Natural killer cell (primary cell): Measurements from ENCODE around the gene HAAO. TPM values are rescaled to one million over a fixed set of nuclear protein-coding genes. Genes with fewer than 3 reads are reported as not detected.

Experiments used
- ATAC-seq, 3 donors: fragments of 150-1000 bp in 2 of 3; fragments of 200-7000 bp in 1 of 3; cut with Tn5 transposase; 1 replicate in 1 of 3; 2 replicates in 2 of 3; pipeline ENCODE4 v1.10.0; 2021; ENCODE audit warnings: mild to moderate bottlenecking in 2 of 3, moderate library complexity in 2 of 3
- DNase-seq, 2 donors: peaks; one replicate each; pipeline versions ENCODE4 v3.0.0 to v3.0.0-alpha.2; 2013 to 2021; ENCODE audit warnings: mixed read lengths in 1 of 2
- H3K27ac ChIP-seq: one replicate; pipeline ENCODE4 v1.5.1; 2013; ENCODE audit warnings: mild to moderate bottlenecking, low read length
- H3K27me3 ChIP-seq: one replicate; pipeline ENCODE4 v1.6.1; 2013; ENCODE audit warnings: low read length; ENCODE audit not compliant: control insufficient read depth, insufficient read depth
- H3K36me3 ChIP-seq: one replicate; pipeline ENCODE4 v1.6.1; 2013; ENCODE audit warnings: low read length; ENCODE audit not compliant: control insufficient read depth, insufficient read depth
- H3K4me1 ChIP-seq: one replicate; pipeline ENCODE4 v1.6.1; 2013; ENCODE audit warnings: low read length; ENCODE audit not compliant: control insufficient read depth, insufficient read depth
- H3K4me3 ChIP-seq: one replicate; pipeline ENCODE4 v1.5.1; 2013; ENCODE audit warnings: low read length
- H3K9me3 ChIP-seq: one replicate; pipeline ENCODE4 v1.6.1; 2013; ENCODE audit warnings: low read length; ENCODE audit not compliant: control insufficient read depth, insufficient read depth
- H3K27ac Mint-ChIP-seq, 2 donors: one replicate each; pipeline ENCODE4 v1.8.0; 2022; ENCODE audit warnings: mild to moderate bottlenecking in 2 of 2, mixed read lengths in 2 of 2, moderate library complexity in 1 of 2
- H3K27me3 Mint-ChIP-seq, 2 donors: one replicate each; pipeline ENCODE4 v1.8.0; 2022; ENCODE audit warnings: low read depth in 2 of 2, mixed read lengths in 2 of 2
- H3K36me3 Mint-ChIP-seq: one replicate; pipeline ENCODE4 v1.8.0; 2022; ENCODE audit warnings: mixed read lengths
- H3K4me1 Mint-ChIP-seq, 2 donors: one replicate each; pipeline ENCODE4 v1.8.0; 2022; ENCODE audit warnings: mixed read lengths in 2 of 2
- H3K4me3 Mint-ChIP-seq: one replicate; pipeline ENCODE4 v1.8.0; 2022; ENCODE audit warnings: mild to moderate bottlenecking, moderate library complexity, mixed read lengths
- H3K9me3 Mint-ChIP-seq, 2 donors: one replicate each; pipeline ENCODE4 v1.8.0; 2022; ENCODE audit warnings: mixed read lengths in 2 of 2
- WGBS: methylation state at CpG from one replicate; pipeline ENCODE4 v1.1.7; 2013; ENCODE audit warnings: missing lambda C conversion rate; ENCODE audit not compliant: insufficient coverage; 5-methylcytosine and 5-hydroxymethylcytosine counted together
- intact Hi-C: fragments of 100-400 bp; cut with micrococcal nuclease; formaldehyde crosslinking; loops from one replicate; pipeline ENCODE4 v1.14.2; 2022
- total RNA-seq, 4 donors: library from RNA; stranded (reverse); fragments of 120-200 nt in 1 of 4; gene quantifications; one replicate each; pipeline versions ENCODE4 v1.2.3 to v1.2.4, GENCODE V29; 2013 to 2022
- TF ChIP-seq, protein P1 (sequence below): fragments of 200-600 bp; IDR thresholded peaks from one replicate; pipeline ENCODE4 v1.8.0; 2022; ENCODE audit warnings: antibody characterized with exemption

The HAAO gene
- total RNA-seq, 3 donors from 2014 or later (not counting 1 experiment from before 2014, with no cell fraction given), result 0.35 to 1.3 (median 0.68) TPM

DNA sequence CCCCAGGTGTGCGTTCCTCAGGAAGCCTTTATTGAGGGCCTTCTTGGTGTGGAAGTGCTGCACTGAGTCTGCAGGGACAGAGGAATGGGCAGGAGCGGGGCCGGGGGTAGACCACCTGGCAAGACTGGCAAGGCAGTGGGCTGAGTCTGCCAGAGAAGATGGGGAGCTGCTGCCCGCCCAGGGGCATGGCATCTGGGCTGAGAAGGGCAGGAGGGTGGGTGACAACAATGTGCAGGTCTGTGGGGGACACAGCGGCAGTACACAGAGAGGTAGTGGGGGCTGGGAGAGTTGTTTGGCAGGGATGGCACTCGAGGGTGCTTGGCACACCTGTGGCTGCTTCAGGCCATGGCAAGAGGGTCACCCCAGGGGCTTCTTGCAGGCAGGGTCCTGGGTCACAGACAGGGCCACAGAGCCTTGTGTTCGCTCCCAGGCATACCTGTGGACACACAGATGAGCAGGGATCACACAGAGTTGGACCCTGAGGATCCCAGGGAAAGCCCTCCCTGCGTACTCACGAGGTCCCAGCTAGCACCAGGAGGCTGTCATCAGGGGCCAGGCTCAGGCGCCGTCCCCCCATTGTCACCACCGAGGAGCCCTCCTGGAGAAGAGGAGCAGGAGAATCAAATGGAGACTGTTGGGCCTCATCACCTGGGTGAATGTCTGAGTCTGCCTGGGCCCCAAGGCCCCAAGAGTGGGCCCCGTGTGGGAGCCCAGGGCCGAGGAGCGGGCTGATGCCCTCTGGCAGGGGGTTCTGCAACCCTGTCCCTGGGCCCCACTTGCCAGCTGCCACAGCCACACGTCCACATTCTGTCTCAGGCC lies 25.1 kb downstream of the HAAO start:
- no peak for DNase-seq
- no peak for ATAC-seq
- 92% methylated on average over 16 of the region's 16 CpGs for WGBS
- H3K4me3 Mint-ChIP-seq, result no peak overlapping the region
- H3K27me3 ChIP-seq, result no peaks in the 10 kb centered on the region
- no peaks in the 10 kb centered on the region for H3K27me3 Mint-ChIP-seq
- H3K27ac ChIP-seq, result no peak overlapping the region
- TF ChIP-seq, protein P1, sequence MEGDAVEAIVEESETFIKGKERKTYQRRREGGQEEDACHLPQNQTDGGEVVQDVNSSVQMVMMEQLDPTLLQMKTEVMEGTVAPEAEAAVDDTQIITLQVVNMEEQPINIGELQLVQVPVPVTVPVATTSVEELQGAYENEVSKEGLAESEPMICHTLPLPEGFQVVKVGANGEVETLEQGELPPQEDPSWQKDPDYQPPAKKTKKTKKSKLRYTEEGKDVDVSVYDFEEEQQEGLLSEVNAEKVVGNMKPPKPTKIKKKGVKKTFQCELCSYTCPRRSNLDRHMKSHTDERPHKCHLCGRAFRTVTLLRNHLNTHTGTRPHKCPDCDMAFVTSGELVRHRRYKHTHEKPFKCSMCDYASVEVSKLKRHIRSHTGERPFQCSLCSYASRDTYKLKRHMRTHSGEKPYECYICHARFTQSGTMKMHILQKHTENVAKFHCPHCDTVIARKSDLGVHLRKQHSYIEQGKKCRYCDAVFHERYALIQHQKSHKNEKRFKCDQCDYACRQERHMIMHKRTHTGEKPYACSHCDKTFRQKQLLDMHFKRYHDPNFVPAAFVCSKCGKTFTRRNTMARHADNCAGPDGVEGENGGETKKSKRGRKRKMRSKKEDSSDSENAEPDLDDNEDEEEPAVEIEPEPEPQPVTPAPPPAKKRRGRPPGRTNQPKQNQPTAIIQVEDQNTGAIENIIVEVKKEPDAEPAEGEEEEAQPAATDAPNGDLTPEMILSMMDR, result no peak
- H3K4me1 Mint-ChIP-seq, result peaks cover 0 to 13% of the 10 kb centered on the region in 2 donors
- H3K9me3 ChIP-seq, result no peaks in the 10 kb centered on the region
- H3K36me3 Mint-ChIP-seq, result no peaks in the 10 kb centered on the region
- intact Hi-C loops, result no loop called here
- no peaks in the 10 kb centered on the region for H3K36me3 ChIP-seq
- no peak overlapping the region for H3K4me3 ChIP-seq
- no peaks in the 10 kb centered on the region for H3K9me3 Mint-ChIP-seq
- no peak overlapping the region for H3K27ac Mint-ChIP-seq
- H3K4me1 ChIP-seq, result peaks cover 7% of the 10 kb centered on the region

DNA sequence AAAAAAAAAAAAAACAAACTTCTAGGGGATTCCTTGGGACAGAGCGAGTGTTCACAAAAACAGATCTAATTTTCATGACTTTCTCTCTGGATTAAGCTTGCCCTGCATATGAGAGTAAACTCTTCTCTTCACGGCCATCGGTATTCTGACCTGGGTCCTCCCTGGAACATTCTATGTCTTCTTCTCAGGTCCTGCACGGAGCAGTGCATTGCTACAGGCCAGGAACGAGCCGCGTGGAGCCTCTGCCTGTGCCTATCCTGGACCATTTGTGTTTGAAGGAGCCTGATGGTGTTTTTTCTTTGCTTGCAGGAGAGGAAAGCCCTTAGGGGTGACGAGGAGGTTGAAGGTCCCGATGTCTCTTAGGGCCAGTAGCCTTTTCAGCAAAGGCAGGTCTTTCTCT lies 26.7 kb downstream of the HAAO start:
- Mint-ChIP-seq H3K9me3 (no peaks in the 10 kb centered on the region), H3K27ac (no peak overlapping the region), H3K4me1 (peaks cover 0 to 13% of the 10 kb centered on the region in 2 donors)

DNA sequence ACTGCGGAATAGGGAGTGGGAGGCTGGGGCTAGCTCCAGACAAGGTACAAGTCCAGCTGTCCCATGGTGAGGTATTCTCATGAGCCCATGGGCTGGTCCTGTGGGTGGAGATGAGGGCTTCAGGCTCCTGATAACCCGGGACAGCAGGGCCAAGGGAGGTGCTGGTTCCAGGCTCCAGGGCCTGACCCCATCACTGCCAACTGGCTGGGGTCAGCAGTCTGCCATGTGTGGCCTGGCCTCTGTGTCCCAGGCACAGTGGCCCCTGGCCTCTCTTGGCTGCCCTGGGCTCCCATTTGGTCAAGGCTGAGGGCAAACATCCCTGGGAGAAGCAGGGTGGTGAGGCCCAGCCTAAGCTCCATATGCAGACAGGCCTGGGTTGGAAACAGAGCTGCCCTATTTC lies 27.5 kb downstream of the HAAO start:
- DNase-seq, result no peak
- H3K27me3 Mint-ChIP-seq, result no peaks in the 10 kb centered on the region
- H3K27ac ChIP-seq, result no peak overlapping the region
- H3K4me3 Mint-ChIP-seq, result no peak overlapping the region
- H3K4me1 Mint-ChIP-seq, result peaks cover 0 to 13% of the 10 kb centered on the region in 2 donors
- H3K4me1 ChIP-seq, result peaks cover 7% of the 10 kb centered on the region
- H3K36me3 Mint-ChIP-seq, result no peaks in the 10 kb centered on the region
- H3K27me3 ChIP-seq, result no peaks in the 10 kb centered on the region
- intact Hi-C loops, result no loop called here
- 100% methylated on average over 2 of the region's 2 CpGs for WGBS
- ATAC-seq, result no peak
- H3K9me3 Mint-ChIP-seq, result no peaks in the 10 kb centered on the region
- H3K9me3 ChIP-seq, result no peaks in the 10 kb centered on the region
- H3K4me3 ChIP-seq, result no peak overlapping the region
- no peak overlapping the region for H3K27ac Mint-ChIP-seq
- no peaks in the 10 kb centered on the region for H3K36me3 ChIP-seq
- TF ChIP-seq, protein P1, result no peak

More for the DNA sequence above, 26.7 kb downstream of the HAAO start:
- Histone ChIP-seq H3K27ac (no peak overlapping the region), H3K27me3 (no peaks in the 10 kb centered on the region), H3K4me3 (no peak overlapping the region), H3K36me3 (no peaks in the 10 kb centered on the region), H3K9me3 (no peaks in the 10 kb centered on the region), H3K4me1 (peaks cover 7% of the 10 kb centered on the region)
- ATAC-seq (no peak), DNase-seq (no peak)
- intact Hi-C loops, result no loop called here
- no peaks in the 10 kb centered on the region for H3K36me3 Mint-ChIP-seq
- H3K27me3 Mint-ChIP-seq, result no peaks in the 10 kb centered on the region
- no peak overlapping the region for H3K4me3 Mint-ChIP-seq
- 96% methylated on average over 9 of the region's 9 CpGs for WGBS
- TF ChIP-seq, protein P1, result no peak
